Measurements from ENCODE around the gene PHKA2.
A peak's percentile ranks its signal among the peaks of the same experiment; 100 is the strongest.
"Not testable (repeated sequence)": the region's sequence is repeated elsewhere in the genome, so short reads cannot be mapped to it uniquely, and the experiment has no call there.

PHKA2 gene

GRCh38 chrX:18995221-18995620 is 11.3 kb upstream of the PHKA2 start:
- TF ChIP-seq CTCF (IDR thresholded peaks at IDR 0.05; ENCODE audit: control insufficient read depth, insufficient read depth, low read depth, low read length, missing control alignments): no peak
- DNase-seq (ENCODE audit: low read depth): no peak
- no peak overlapping the region for H3K4me3 ChIP-seq (ENCODE audit: control insufficient read depth, low read depth, low read length)

GRCh38 chrX:18994713-18995112 is 10.8 kb upstream of the PHKA2 start:
- H3K4me3 ChIP-seq (ENCODE audit: control insufficient read depth, low read depth, low read length): no peak overlapping the region
- peak; percentile 60 for DNase-seq (ENCODE audit: low read depth)
- no peak for TF ChIP-seq CTCF (IDR thresholded peaks at IDR 0.05; ENCODE audit: control insufficient read depth, insufficient read depth, low read depth, low read length, missing control alignments)

- H3K4me3 ChIP-seq (ENCODE audit: control insufficient read depth, low read depth, low read length): no peak overlapping the region
- no peak for TF ChIP-seq CTCF (IDR thresholded peaks at IDR 0.05; ENCODE audit: control insufficient read depth, insufficient read depth, low read depth, low read length, missing control alignments)
- no peak for DNase-seq (ENCODE audit: low read depth)
Observed at GRCh38 chrX:18992829-18993228, 8.9 kb upstream of the PHKA2 start.

- no peak for TF ChIP-seq CTCF (IDR thresholded peaks at IDR 0.05; ENCODE audit: control insufficient read depth, insufficient read depth, low read depth, low read length, missing control alignments)
- peak overlapping the region; percentile 68 for H3K4me3 ChIP-seq (ENCODE audit: control insufficient read depth, low read depth, low read length)
- no peak for DNase-seq (ENCODE audit: low read depth)
Observed at GRCh38 chrX:18985186-18985435, 1.2 kb upstream of the PHKA2 start.

GRCh38 chrX:18984381-18985185 is 669 bp upstream of the PHKA2 start:
- TF ChIP-seq CTCF (IDR thresholded peaks at IDR 0.05; ENCODE audit: control insufficient read depth, insufficient read depth, low read depth, low read length, missing control alignments): peak; percentile 57
- peak overlapping the region; percentile 68 for H3K4me3 ChIP-seq (ENCODE audit: control insufficient read depth, low read depth, low read length)
- no peak for DNase-seq (ENCODE audit: low read depth)

GRCh38 chrX:18981124-18981807 is 2.6 kb downstream of the PHKA2 start:
- no peak for DNase-seq (ENCODE audit: low read depth)
- H3K4me3 ChIP-seq (ENCODE audit: control insufficient read depth, low read depth, low read length): no peak overlapping the region
- TF ChIP-seq CTCF (IDR thresholded peaks at IDR 0.05; ENCODE audit: control insufficient read depth, insufficient read depth, low read depth, low read length, missing control alignments): no peak

- H3K4me3 ChIP-seq (ENCODE audit: control insufficient read depth, low read depth, low read length): not testable (repeated sequence)
Observed at GRCh38 chrX:18980262-18980661, 3.7 kb downstream of the PHKA2 start.

More at GRCh38 chrX:18980262-18980661, 3.7 kb downstream of the PHKA2 start:
- not testable (repeated sequence) for DNase-seq (ENCODE audit: low read depth)

Data from AG09309 (cell line).